IPS-11a (cell line): ENCODE data around the gene WSCD1.

ENCODE experiments used
- H3K4me3 ChIP-seq: one replicate; pipeline ENCODE4 v1.5.1; 2013; ENCODE audit warnings: low read depth, low read length, control low read depth

The WSCD1 gene

GRCh38 chr17:6147042-6147441, 76.9 kb downstream of the WSCD1 start:
- no peak overlapping the region for H3K4me3 ChIP-seq

GRCh38 chr17:6153375-6153774, 83.2 kb downstream of the WSCD1 start:
- H3K4me3 ChIP-seq = no peak overlapping the region

- no peak overlapping the region for H3K4me3 ChIP-seq
Observed at GRCh38 chr17:6157716-6158115, 87.5 kb downstream of the WSCD1 start.

- no peak overlapping the region for H3K4me3 ChIP-seq
Observed at GRCh38 chr17:6159541-6160231, 89.5 kb downstream of the WSCD1 start.

GRCh38 chr17:6160232-6160555, 90.0 kb downstream of the WSCD1 start:
- no peak overlapping the region for H3K4me3 ChIP-seq

- H3K4me3 ChIP-seq = no peak overlapping the region
Observed at GRCh38 chr17:6160911-6161855, 91.0 kb downstream of the WSCD1 start.

- no peak overlapping the region for H3K4me3 ChIP-seq
Observed at GRCh38 chr17:6162216-6162615, 92.0 kb downstream of the WSCD1 start.

GRCh38 chr17:6162892-6163291, 92.7 kb downstream of the WSCD1 start:
- H3K4me3 ChIP-seq = no peak overlapping the region

- no peak overlapping the region for H3K4me3 ChIP-seq
Observed at GRCh38 chr17:6163612-6164333, 93.6 kb downstream of the WSCD1 start.

GRCh38 chr17:6164996-6165395, 94.8 kb downstream of the WSCD1 start:
- H3K4me3 ChIP-seq = no peak overlapping the region

GRCh38 chr17:6165806-6166205, 95.6 kb downstream of the WSCD1 start:
- no peak overlapping the region for H3K4me3 ChIP-seq

- H3K4me3 ChIP-seq = no peak overlapping the region
Observed at GRCh38 chr17:6166492-6167179, 96.5 kb downstream of the WSCD1 start.

GRCh38 chr17:6168296-6168695, 98.1 kb downstream of the WSCD1 start:
- no peak overlapping the region for H3K4me3 ChIP-seq

GRCh38 chr17:6170349-6170748, 100.2 kb downstream of the WSCD1 start:
- H3K4me3 ChIP-seq = no peak overlapping the region

GRCh38 chr17:6172642-6173330, 102.6 kb downstream of the WSCD1 start:
- no peak overlapping the region for H3K4me3 ChIP-seq

GRCh38 chr17:6173653-6174052, 103.5 kb downstream of the WSCD1 start:
- no peak overlapping the region for H3K4me3 ChIP-seq
